Stimulated activated CD4-positive, alpha-beta T cell treated with anti-CD3 and anti-CD28 coated beads, Interleukin-12 subunit alpha, Interleukin-12 subunit beta, amount 100 ng/mL, for 4 hours (primary cell): ENCODE results near the gene USH2A.

ENCODE experiments used
- DNase-seq: peaks from one replicate; pipeline ENCODE4 v3.0.0-alpha.2; 2020

USH2A gene

DNA sequence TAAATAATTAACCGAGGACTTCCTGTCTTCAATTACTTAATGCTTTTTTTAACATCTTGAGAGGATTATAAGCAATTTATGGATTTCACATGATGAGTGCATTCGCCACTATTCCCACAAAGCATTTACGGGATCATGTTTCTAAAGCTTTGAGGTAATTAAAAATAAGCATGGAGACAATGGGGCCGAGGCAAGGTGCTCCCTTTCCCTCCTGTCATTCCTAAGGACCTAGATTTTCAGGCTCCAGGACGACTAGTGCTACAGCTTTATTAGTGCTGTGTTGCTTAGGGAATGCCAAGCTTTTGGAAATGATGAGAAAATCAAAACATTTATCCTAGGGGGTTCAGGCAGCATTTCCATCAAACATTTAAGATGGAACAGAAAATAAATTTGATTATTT, 646.9 kb downstream of the USH2A start:
- no peak for DNase-seq

GRCh38 chr1:215772151-215772550, 651.1 kb downstream of the USH2A start:
- no peak for DNase-seq

DNA sequence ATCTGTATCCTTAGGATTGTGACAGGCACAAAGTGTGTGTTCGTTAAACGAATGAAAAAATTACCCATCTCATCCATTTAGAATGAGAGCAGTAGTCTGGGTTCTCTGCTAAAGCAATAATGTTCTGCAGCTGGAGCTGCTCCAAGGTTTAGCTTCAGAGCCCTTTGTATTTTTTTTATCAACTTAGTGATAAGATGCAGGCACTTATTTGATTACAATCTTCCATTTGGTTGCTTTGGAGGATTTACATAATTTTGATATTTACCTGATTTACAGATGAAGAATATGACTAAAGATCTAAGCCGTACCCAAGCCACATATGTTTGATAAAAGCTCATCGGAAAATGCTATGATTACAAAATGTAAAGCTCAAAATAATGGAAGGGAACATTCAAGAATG, 654.9 kb downstream of the USH2A start:
- DNase-seq: no peak

DNA sequence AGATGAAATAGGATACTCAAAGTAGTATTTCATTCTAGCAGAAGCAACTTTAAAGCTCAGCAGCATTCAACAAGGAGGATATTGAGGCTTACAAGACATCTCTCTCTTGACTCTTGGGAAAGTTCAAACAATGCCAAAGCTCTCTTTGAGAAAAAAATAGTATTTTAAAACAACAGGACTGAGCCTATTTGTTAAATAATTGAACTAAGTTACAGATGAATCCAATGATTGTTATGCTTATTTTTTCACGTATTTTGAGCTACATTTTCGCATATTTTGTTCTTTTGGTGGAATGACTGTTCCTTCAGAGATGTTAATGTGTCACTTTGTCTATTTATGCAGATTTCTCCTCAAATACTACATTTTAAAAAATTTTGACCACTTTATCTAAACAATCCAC, 655.5 kb downstream of the USH2A start:
- no peak for DNase-seq

- no peak for DNase-seq
Measured at GRCh38 chr1:215766521-215766920, 656.7 kb downstream of the USH2A start.

DNA sequence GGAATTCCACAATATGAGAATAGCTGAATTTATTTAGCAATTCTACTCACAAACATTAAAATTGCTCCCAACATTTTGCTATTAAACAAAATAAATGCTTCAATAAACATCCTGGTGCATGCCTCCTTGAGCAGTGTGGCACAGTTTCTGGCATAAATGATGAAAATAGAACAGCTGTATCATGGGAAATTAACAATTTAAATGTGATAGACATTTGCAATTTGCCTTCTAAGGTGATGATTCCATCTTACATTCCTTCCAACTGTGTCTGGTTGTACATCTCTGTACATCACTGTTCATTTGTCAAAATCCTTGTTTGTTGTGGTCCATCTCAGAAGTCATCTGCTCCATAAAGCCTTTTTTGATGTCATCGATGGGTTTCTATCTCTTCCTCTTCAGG, 657.4 kb downstream of the USH2A start:
- no peak for DNase-seq

DNA sequence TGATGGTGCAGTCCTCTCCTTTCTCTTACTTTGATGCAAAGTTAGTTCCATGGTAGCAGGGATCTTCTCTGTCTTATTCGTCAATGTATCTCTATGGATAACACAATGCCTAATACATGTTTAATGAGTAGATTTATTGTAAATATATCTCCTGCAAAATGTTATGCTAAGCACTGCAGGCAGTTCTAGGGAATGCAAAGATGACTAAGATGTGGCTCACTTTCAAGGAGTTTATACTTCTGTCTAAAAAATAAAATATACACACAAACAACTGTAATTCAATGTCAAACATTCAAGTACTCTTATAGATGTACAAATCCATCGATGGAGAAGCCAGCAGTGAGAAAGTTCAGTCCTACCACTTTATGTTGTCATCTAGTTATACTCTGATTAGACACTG, 661.8 kb downstream of the USH2A start:
- no peak for DNase-seq

GRCh38 chr1:215754112-215754511, 669.1 kb downstream of the USH2A start:
- no peak for DNase-seq

DNA sequence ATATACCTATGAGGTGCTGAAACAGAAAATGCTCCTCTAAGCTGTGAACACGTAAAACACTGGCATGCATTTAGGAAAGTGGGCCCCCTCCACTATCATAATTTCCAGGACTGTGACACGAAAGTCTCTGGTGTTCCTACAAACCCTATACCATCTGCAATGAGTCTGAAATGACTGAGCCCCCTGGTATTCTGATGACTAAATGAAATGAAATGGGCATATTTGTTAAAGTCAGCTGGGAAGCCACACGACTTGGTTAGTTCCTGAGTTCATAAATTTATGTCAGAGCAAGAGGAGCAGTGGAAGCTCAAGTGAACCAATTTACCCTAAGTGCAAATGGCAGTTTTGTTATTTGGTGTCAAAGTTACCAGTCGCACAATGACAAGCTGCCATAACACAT, 673.8 kb downstream of the USH2A start:
- DNase-seq: no peak

GRCh38 chr1:215748431-215748830, 674.8 kb downstream of the USH2A start:
- DNase-seq: no peak

DNA sequence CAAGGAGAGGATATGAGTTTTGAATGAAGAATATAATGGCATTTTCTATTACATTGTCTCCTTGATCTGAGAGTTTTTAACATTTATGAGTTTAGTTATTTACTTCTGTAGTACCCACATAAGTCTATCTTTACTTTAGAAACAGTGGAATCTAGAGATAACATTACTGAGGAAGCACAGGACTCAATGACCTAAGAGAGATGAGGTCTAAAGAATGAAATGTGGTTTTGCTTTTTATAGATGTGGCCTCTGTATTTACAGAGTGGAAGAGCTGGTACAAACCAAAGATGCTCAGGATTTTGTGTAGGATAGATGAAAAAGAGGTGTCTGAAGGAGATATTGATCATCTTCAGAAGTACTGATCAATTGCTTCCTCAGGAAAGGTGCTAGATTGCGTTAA, 678.8 kb downstream of the USH2A start:
- DNase-seq: no peak

GRCh38 chr1:215739025-215739424, 684.2 kb downstream of the USH2A start:
- DNase-seq: no peak

GRCh38 chr1:215731699-215732098, 691.5 kb downstream of the USH2A start:
- no peak for DNase-seq

GRCh38 chr1:215730600-215730999, 692.6 kb downstream of the USH2A start:
- DNase-seq: no peak

DNA sequence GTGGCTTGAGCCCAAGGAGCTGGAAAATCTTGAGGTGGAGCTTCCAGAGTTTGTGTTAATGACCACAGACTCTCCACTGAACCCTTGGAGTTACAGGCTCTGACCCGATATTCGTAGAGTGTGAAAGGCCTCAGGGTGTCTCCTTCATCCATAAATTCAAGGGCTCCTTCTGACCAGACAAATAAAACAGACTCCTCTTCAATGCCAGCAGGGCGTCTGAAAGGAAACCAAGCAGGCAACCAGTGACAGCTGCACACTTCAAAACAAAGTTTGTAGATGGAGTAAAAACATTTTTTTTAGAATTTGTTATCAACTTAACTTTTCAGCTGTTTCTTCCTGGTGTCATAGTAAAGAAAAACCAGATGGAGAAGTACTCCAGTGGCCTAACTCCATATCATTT, 695.1 kb downstream of the USH2A start:
- no peak for DNase-seq

DNA sequence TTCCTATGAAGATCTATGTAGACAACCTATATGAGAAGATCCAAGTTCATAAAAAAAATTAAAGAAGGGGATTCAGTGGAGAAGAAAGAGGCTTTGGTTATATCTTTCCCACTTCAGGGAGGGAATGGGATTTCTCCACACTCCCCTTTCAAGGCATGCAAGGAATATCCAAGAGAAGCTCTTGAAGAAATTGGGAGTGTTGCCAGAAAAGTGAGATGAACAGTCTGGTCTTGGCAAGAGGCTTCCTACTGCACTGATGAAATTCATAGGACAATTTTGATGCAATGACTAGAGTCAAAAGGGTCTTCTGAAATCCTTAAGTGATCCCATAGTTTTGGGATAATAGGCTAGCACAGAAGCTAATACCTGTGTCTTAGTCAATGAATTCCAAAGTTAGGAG, 703.1 kb downstream of the USH2A start:
- DNase-seq: no peak

DNA sequence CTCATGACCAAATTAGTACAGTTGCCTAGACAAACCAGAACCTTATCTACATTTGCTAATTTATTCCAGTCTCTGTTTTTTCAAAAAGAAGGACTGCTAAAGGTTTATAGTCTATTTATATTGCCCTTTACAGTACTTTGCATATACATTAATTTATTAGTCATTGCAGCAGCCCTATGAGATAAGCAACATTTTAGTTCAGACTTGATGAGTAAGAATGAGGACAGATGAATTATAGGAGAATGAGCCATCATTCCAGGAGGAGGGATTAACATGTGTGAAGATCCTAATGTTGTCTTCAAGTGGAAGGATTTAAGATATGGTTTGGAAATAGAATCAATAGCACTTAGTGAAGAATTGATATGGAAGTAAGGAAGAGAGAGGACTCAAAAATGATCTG, 703.7 kb downstream of the USH2A start:
- no peak for DNase-seq

DNA sequence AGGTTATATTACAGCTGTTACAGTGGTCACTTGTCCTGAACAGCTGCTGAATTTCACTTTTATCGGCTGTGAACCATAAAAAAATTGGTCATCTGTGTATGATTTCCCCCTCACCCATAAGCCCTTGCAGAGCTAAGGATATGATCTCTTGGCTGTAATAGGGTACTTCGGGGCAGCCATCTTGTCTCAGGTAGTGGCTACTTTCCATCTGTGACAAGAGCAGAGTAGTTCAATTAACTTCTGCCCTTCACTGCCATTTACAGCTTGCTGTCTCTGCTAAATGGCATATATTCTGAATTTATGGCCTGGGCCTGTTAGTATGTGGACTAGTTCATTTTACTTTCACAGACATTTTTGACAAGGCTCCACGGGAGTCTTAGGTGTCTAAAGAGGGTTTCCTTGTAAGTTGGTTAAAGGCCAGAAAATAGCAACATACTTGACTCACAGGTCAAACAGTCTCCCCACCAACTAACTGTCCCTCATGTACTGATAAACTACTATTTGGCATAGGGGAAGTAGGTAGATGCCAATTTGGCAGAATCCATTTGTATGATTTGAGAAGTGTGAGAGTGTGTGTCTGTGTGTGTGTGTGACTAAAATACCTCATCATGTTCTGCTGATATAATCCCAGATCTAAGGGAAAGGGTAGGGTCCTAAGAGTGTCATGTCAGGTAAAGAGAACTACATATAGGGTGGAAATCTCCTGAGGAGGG, 704.5 kb downstream of the USH2A start:
- DNase-seq: no peak

DNA sequence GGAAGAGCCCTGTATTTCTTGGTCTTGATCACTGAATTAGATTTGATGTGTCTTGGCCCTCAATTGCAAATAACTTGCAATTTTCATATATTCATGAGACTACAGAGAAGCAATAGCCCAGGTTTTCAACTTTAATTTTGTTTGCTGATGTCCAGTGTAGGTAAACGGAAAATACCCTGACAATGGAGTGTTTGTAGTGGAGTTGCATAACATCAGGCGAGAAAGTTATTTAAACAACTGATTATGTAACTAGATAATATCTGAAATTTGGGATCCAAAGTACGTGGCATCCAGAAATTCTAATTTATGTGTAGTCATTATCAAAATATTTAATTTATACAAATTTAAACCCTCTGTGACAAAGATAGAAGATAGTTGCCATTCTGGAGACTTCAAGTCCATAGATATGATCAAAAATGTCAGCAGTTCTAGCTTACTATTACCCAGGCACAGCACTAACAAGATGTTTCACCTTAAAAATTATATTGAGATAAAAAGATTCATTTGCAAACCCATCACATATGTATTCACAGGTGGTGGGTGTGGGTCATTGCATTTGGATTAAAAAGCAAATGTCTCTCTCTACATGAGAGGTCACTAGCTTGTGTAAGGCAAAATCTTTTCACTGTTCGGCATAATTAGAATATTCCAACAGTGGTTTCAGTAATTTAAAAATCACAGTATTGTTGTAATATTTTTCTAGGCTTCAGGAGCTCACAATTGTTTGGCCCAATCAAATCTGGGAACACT, 705.4 kb downstream of the USH2A start:
- DNase-seq: no peak

- no peak for DNase-seq
Measured at GRCh38 chr1:215710899-215711225, 712.4 kb downstream of the USH2A start.

DNA sequence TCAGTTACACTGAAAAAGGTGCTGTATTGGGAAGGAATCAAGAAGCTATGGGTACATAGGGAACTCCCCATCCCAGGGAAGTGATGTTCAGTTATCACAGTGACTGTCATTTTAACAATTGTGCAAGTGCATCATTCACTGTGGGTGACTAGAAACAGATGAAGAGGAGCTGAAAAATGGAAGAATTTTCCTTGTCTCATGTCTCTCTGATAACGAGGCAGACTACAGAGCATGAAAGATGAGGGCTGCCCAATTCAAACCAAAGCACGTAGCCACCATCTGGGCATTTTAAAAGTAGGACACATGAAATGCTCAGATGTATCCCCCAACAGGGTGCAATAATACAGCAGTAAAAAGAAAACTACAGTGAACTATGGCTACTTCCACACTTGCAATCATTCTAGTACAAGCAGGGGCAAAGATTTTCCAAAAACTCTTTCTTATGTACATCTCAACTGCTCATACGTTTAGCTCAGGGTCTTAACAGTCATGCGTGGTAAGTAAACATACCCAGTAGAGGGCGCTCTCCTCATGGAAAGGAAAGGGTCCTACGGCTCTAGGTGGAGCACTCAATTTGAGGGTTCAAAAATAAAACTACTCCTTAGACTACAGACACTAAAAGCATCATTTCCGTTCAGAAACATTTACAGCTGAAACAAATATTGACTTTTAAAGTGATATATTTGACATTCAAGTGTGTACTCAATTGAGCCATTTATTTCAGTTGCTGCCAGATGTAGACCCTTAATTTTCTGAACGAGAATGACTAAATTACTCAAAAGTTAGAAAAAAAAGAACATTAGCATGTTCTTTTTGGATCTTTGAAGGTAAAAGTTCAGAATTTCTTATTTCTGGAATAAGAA, 713.0 kb downstream of the USH2A start:
- no peak for DNase-seq

DNA sequence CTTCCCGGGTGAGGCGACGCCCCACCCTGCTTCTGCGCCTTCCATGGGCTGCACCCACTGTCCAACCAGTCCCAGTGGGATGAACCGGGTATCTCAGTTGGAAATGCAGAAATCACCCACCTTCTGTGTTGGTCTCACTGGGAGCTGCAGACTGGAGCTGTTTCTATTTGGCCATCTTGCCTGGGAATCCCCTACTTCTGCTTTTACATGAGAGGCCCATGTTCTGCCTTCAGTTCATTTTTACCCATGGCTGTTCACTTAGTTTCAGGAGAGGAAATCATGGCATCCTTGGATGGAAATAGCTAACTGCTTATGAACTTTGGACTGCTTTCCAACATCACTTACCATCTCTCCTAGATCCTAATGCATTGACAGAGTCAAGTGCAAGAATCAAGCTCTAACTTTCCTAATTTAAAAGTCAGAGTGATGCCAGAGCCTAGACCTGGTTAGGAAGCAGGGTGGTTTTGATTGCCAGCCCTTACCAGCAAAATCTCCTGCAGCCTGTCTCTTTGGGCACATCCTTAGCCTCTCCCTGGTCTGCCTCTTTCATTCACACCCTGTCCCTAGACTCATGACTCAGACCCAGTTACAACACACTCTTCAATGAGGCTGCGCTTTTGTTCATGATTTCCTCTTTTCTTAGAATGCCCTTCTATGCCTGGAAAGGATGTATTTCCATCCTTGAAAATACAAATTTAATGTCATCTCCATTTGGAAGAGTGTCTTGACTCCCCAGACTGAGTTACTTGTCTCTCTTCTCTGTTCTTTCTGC, 719.0 kb downstream of the USH2A start:
- DNase-seq: no peak

GRCh38 chr1:215682232-215682631, 741.0 kb downstream of the USH2A start:
- DNase-seq: no peak
